GM12878 (cell line): ENCODE data around the gene MAPK8IP3. TPM values are rescaled to one million over a fixed set of nuclear protein-coding genes. Genes with fewer than 3 reads are reported as not detected.

ENCODE experiments used
- ATAC-seq: fragments of 200-7000 bp; cut with Tn5 transposase; 3 replicates; pipeline ENCODE4 v1.9.1; 2020; ENCODE audit warnings: mild to moderate bottlenecking, moderate library complexity
- BruUV-seq: library from RNA; stranded (reverse); fragments of 400-500 nt; replicated peaks from 2 replicates; lab custom pipeline; 2021; lab: Mats Ljungman, UMichigan
- CTCF ChIA-PET: fragments of 300-600 bp; sonication (Branson Sonifier 250); formaldehyde crosslinking; extraction: SDS; loops from one replicate; lab custom pipeline; 2021; ENCODE audit warnings: inconsistent platforms; lab: Yijun Ruan, JAX
- POLR2A ChIA-PET: fragments of 350-600 bp; formaldehyde crosslinking; extraction: SDS; loops from one replicate; lab custom pipeline; 2021; ENCODE audit warnings: inconsistent platforms; lab: Charles Lee
- RAD21 ChIA-PET: fragments of 300-600 bp; sonication (Branson Sonifier 250); formaldehyde crosslinking; loops from one replicate; lab custom pipeline; 2023; ENCODE audit warnings: antibody characterized with exemption; ENCODE audit not compliant: unreplicated experiment; lab: Charles Lee
- SMC1A ChIA-PET: fragments of 300-600 bp; sonication (Branson Sonifier 250); formaldehyde crosslinking; loops from one replicate; lab custom pipeline; 2023; ENCODE audit not compliant: unreplicated experiment, uncharacterized antibody; lab: Charles Lee
- DNase-seq: peaks from one replicate; pipeline ENCODE4 v3.0.0-alpha.2; 2011; ENCODE audit warnings: low read depth, low spot score
- FAIRE-seq: peaks from 3 replicates; lab custom pipeline; 2011; peaks lifted over from hg19 to GRCh38; lab: Jason Lieb, UNC
- H2AFZ ChIP-seq: 2 replicates; pipeline ENCODE4 v1.6.0; 2011; ENCODE audit warnings: low read depth, low read length, control low read depth; ENCODE audit not compliant: control insufficient read depth
- H3K27ac ChIP-seq: 2 replicates; pipeline ENCODE4 v1.5.1; 2011; ENCODE audit warnings: control low read depth; ENCODE audit not compliant: control insufficient read depth, insufficient read depth
- H3K27me3 ChIP-seq, 2 experiments: replicated peaks in 1 of 2; 2 replicates each; pipeline versions ENCODE4 v1.6.0 to v1.6.1; 2011; ENCODE audit warnings: low read length in 1 of 2; ENCODE audit not compliant: control insufficient read depth in 2 of 2, insufficient read depth in 2 of 2
- H3K36me3 ChIP-seq, 2 experiments: 2 replicates each; pipeline ENCODE4 v1.5.1; 2011; ENCODE audit warnings: low read length in 1 of 2; ENCODE audit not compliant: control insufficient read depth in 2 of 2, insufficient read depth in 2 of 2
- H3K4me1 ChIP-seq: 2 replicates; pipeline ENCODE4 v1.6.1; 2011; ENCODE audit warnings: mild to moderate bottlenecking, low read length, moderate library complexity, mixed read lengths; ENCODE audit not compliant: control insufficient read depth, insufficient read depth
- H3K4me2 ChIP-seq: 2 replicates; pipeline ENCODE4 v1.6.0; 2011; ENCODE audit warnings: control low read depth; ENCODE audit not compliant: control insufficient read depth, insufficient read depth
- H3K4me3 ChIP-seq: fragments of 200-600 bp; sonication (generic); 2 replicates; pipeline ENCODE4 v1.5.1; 2016
- H3K79me2 ChIP-seq: 2 replicates; pipeline ENCODE4 v1.6.0; 2011; ENCODE audit warnings: low read length; ENCODE audit not compliant: control insufficient read depth, insufficient read depth
- H3K9ac ChIP-seq: 2 replicates; pipeline ENCODE4 v1.8.0; 2011; ENCODE audit warnings: low read length, control low read depth, mixed read lengths; ENCODE audit not compliant: control insufficient read depth, insufficient read depth
- H3K9me3 ChIP-seq: replicated peaks from 3 replicates; pipeline ENCODE4 v1.5.1; 2011; ENCODE audit warnings: mild to moderate bottlenecking, low read length; ENCODE audit not compliant: control insufficient read depth, insufficient read depth
- H4K20me1 ChIP-seq: 2 replicates; pipeline ENCODE4 v1.6.0; 2011; ENCODE audit not compliant: control insufficient read depth, insufficient read depth
- PAX8 ChIP-seq: fragments of 450-650 bp; IDR thresholded peaks from 2 replicates; pipeline ENCODE4 v1.6.1; 2017; ENCODE audit warnings: mild to moderate bottlenecking, moderate library complexity
- ZNF384 ChIP-seq: IDR thresholded peaks from 2 replicates; pipeline ENCODE4 v1.6.1; 2012; ENCODE audit warnings: low read depth, mild to moderate bottlenecking, low read length, improper control_type of control experiment, borderline replicate concordance
- WGBS: methylation state at CpG from one replicate; pipeline ENCODE4 v1.1.6; 2016; ENCODE audit warnings: low lambda C conversion rate; ENCODE audit not compliant: insufficient replicate concordance, insufficient coverage; ENCODE audit errors: missing lambda C conversion rate; 5-methylcytosine and 5-hydroxymethylcytosine counted together
- in situ Hi-C: fragments of 300-500 bp; cut with MboI; formaldehyde crosslinking; loops from 9 replicates; pipeline ENCODE4 v1.14.3; 2018; ENCODE audit warnings: mixed read lengths
- intact Hi-C: fragments of 100-400 bp; cut with micrococcal nuclease; formaldehyde crosslinking; loops from one replicate; pipeline ENCODE4 v1.14.2; 2022; ENCODE audit not compliant: unreplicated experiment
- polyA plus RNA-seq, 11 experiments: library from polyadenylated mRNA; depleted of rRNA in 4 of 11; unstranded in 6 of 11; stranded (reverse) in 5 of 11; fragments of >200 nt; fragmentation: Nextera tagmentation in 4 of 11; fragmentation: Illumina TruSeq in 1 of 11; extraction: Ambion mirVana in 4 of 11; extraction: Trizol in 1 of 11; gene quantifications; 1 replicate in 1 of 11; 2 replicates in 10 of 11; pipeline versions ENCODE4 v1.2.1 to v1.2.3, GENCODE V29; 2011 to 2016; ENCODE audit warnings: inconsistent platforms in 2 of 11, missing spikeins in 2 of 11, low read depth in 1 of 11
- total RNA-seq, 4 experiments: library from RNA; depleted of rRNA in 3 of 4; stranded (reverse); fragments of >200 nt in 3 of 4; fragmentation: Illumina TruSeq in 1 of 4; extraction: Trizol in 1 of 4; gene quantifications; 2 replicates each; pipeline versions ENCODE4 v1.2.1 to v1.2.3, GENCODE V29; 2013 to 2021

Gene MAPK8IP3
- total and polyA plus RNA-seq, 10 of the 15 experiments (the other 5 are each of a cell fraction or from before 2014, with no cell fraction given), result 0.06 to 67.9 (median 18.2) TPM

GRCh38 chr16:1689853-1690252, 16.1 kb upstream of the MAPK8IP3 start:
- DNase-seq, result no peak
- POLR2A ChIA-PET, result no interaction called here
- H3K9me3 ChIP-seq, result no peaks in the 10 kb centered on the region
- peaks cover 24 to 39% of the 10 kb centered on the region in 2 experiments for H3K36me3 ChIP-seq
- no peak overlapping the region for H3K9ac ChIP-seq
- intact Hi-C loops (no loop called here), in situ Hi-C loops (no loop called here)
- CTCF ChIA-PET, result no interaction called here
- no peak for FAIRE-seq
- no peak overlapping the region for H3K27ac ChIP-seq
- no TSS peak for BruUV-seq
- H3K4me3 ChIP-seq, result no peak overlapping the region
- H3K79me2 ChIP-seq, result peaks cover 4% of the 10 kb centered on the region
- H3K4me2 ChIP-seq, result no peak overlapping the region
- H3K4me1 ChIP-seq, result no peaks in the 10 kb centered on the region
- 0 out of 2 replicates have a peak, but pooled peaks cover 2% of the 10 kb centered on the region for H4K20me1 ChIP-seq
- RAD21 ChIA-PET, result no interaction called here
- TF ChIP-seq PAX8, result no peak
- TF ChIP-seq, all 136 proteins: peak for 0
- ATAC-seq, result no peak
- Histone ChIP-seq H3K27me3 (no peaks in the 10 kb centered on the region), H2AFZ (no peak overlapping the region)
- SMC1A ChIA-PET, result no interaction called here
- 97% methylated on average over 13 of the region's 13 CpGs for WGBS

GRCh38 chr16:1690810-1691209, 15.2 kb upstream of the MAPK8IP3 start:
- TF ChIP-seq ZNF384, result no peak
- ATAC-seq, result no peak
- no peak overlapping the region for H3K4me3 ChIP-seq
- intact Hi-C loops, result no loop called here
- H3K9ac ChIP-seq, result no peak overlapping the region
- 0 out of 2 replicates have a peak, but pooled peaks cover 2% of the 10 kb centered on the region for H4K20me1 ChIP-seq
- no peaks in the 10 kb centered on the region for H3K27me3 ChIP-seq
- H3K9me3 ChIP-seq, result no peaks in the 10 kb centered on the region
- FAIRE-seq, result no peak
- in situ Hi-C loops, result no loop called here
- peaks cover 23 to 39% of the 10 kb centered on the region in 2 experiments for H3K36me3 ChIP-seq
- H3K27ac ChIP-seq, result no peak overlapping the region
- ChIA-PET CTCF (no interaction called here), RAD21 (no interaction called here), SMC1A (no interaction called here), POLR2A (no interaction called here)
- no peak overlapping the region for H3K4me2 ChIP-seq
- no peak overlapping the region for H2AFZ ChIP-seq
- H3K4me1 ChIP-seq, result no peaks in the 10 kb centered on the region
- BruUV-seq, result no TSS peak
- no peak for DNase-seq
- WGBS, result 100% methylated on average over 1 of the region's 1 CpG
- peaks cover 4% of the 10 kb centered on the region for H3K79me2 ChIP-seq
